ENCODE data around the gene HYKK. TPM values are rescaled to one million over a fixed set of nuclear protein-coding genes. Genes with fewer than 3 reads are reported as not detected.
"Not testable (repeated sequence)": the region's sequence is repeated elsewhere in the genome, so short reads cannot be mapped to it uniquely, and the experiment has no call there.

The HYKK gene
- polyA plus RNA-seq, 1 donor from 2014 or later, result not detected

- H3K9ac ChIP-seq (ENCODE audit: low read length), result no peak overlapping the region
- no peaks in the 10 kb centered on the region for H3K36me3 ChIP-seq (ENCODE audit: insufficient read depth, low read length)
- H3K27ac ChIP-seq (ENCODE audit: low read length), result no peak overlapping the region
- H3K4me2 ChIP-seq (ENCODE audit: low read length), result no peak overlapping the region
- H3K79me2 ChIP-seq (replicated peaks; ENCODE audit: insufficient read depth, low read length), result no peaks in the 10 kb centered on the region
- H3K9me3 ChIP-seq (ENCODE audit: low read length), result no peaks in the 10 kb centered on the region
- H2AFZ ChIP-seq (ENCODE audit: low read depth, low read length), result no peak overlapping the region
- peaks cover 26% of the 10 kb centered on the region for H3K27me3 ChIP-seq (ENCODE audit: insufficient read depth, low read depth, low read length)
- no peaks in the 10 kb centered on the region for H3K9me2 ChIP-seq (ENCODE audit: insufficient read depth, low read length)
- H4K20me1 ChIP-seq (ENCODE audit: insufficient read depth), result no peaks in the 10 kb centered on the region
- no peaks in the 10 kb centered on the region for H3F3A ChIP-seq (ENCODE audit: insufficient read depth, low read length, poor library complexity, severe bottlenecking)
- TF ChIP-seq TAF1 (IDR thresholded peaks at IDR 0.05; ENCODE audit: low read depth), result no peak
- TF ChIP-seq EZH2 (IDR thresholded peaks at IDR 0.05; ENCODE audit: borderline replicate concordance, insufficient read depth, low read length, poor library complexity, severe bottlenecking), result no peak
- no peak for TF ChIP-seq POLR2AphosphoS5 (IDR thresholded peaks at IDR 0.05)
- TF ChIP-seq CTCF (IDR thresholded peaks at IDR 0.05; ENCODE audit: poor library complexity, severe bottlenecking), result no peak
- TF ChIP-seq REST (IDR thresholded peaks at IDR 0.05; ENCODE audit: borderline replicate concordance), result no peak
- no peak for TF ChIP-seq MXI1 (conservative IDR thresholded peaks at IDR 0.05; ENCODE audit: poor library complexity, severe bottlenecking)
- TF ChIP-seq SMC3 (conservative IDR thresholded peaks at IDR 0.05; ENCODE audit: poor library complexity), result no peak
- TF ChIP-seq EP300 (conservative IDR thresholded peaks at IDR 0.05; ENCODE audit: poor library complexity, severe bottlenecking), result no peak
- no peak for TF ChIP-seq RAD21 (conservative IDR thresholded peaks at IDR 0.05)
- H3K4me3 ChIP-seq (ENCODE audit: low read length), result no peak overlapping the region
Measured at GRCh38 chr15:78509726-78510312, 2.4 kb downstream of the HYKK start.

GRCh38 chr15:78520035-78520434, 12.7 kb downstream of the HYKK start:
- H3K4me2 ChIP-seq (ENCODE audit: low read length); H3K36me3 ChIP-seq (ENCODE audit: insufficient read depth, low read length); H3K79me2 ChIP-seq (replicated peaks; ENCODE audit: insufficient read depth, low read length); H3K9me3 ChIP-seq (ENCODE audit: low read length); H2AFZ ChIP-seq (ENCODE audit: low read depth, low read length); H3K4me3 ChIP-seq (ENCODE audit: low read length); H3F3A ChIP-seq (ENCODE audit: insufficient read depth, low read length, poor library complexity, severe bottlenecking); H3K9me2 ChIP-seq (ENCODE audit: insufficient read depth, low read length); H3K9ac ChIP-seq (ENCODE audit: low read length); H4K20me1 ChIP-seq (ENCODE audit: insufficient read depth); H3K27me3 ChIP-seq (ENCODE audit: insufficient read depth, low read depth, low read length); H3K27ac ChIP-seq (ENCODE audit: low read length): not testable (repeated sequence)

GRCh38 chr15:78524230-78524629, 16.9 kb downstream of the HYKK start:
- H3K4me3 ChIP-seq (ENCODE audit: low read length), result no peak overlapping the region

More at GRCh38 chr15:78524230-78524629, 16.9 kb downstream of the HYKK start:
- H3K36me3 ChIP-seq (ENCODE audit: insufficient read depth, low read length), result no peaks in the 10 kb centered on the region
- H3K27ac ChIP-seq (ENCODE audit: low read length), result no peak overlapping the region
- no peaks in the 10 kb centered on the region for H3F3A ChIP-seq (ENCODE audit: insufficient read depth, low read length, poor library complexity, severe bottlenecking)
- TF ChIP-seq CTCF (IDR thresholded peaks at IDR 0.05; ENCODE audit: poor library complexity, severe bottlenecking) (no peak), SMC3 (conservative IDR thresholded peaks at IDR 0.05; ENCODE audit: poor library complexity) (no peak), TAF1 (IDR thresholded peaks at IDR 0.05; ENCODE audit: low read depth) (no peak), MXI1 (conservative IDR thresholded peaks at IDR 0.05; ENCODE audit: poor library complexity, severe bottlenecking) (no peak), REST (IDR thresholded peaks at IDR 0.05; ENCODE audit: borderline replicate concordance) (no peak), EZH2 (IDR thresholded peaks at IDR 0.05; ENCODE audit: borderline replicate concordance, insufficient read depth, low read length, poor library complexity, severe bottlenecking) (no peak), RAD21 (conservative IDR thresholded peaks at IDR 0.05) (no peak), POLR2AphosphoS5 (IDR thresholded peaks at IDR 0.05) (no peak), EP300 (conservative IDR thresholded peaks at IDR 0.05; ENCODE audit: poor library complexity, severe bottlenecking) (no peak)
- no peaks in the 10 kb centered on the region for H4K20me1 ChIP-seq (ENCODE audit: insufficient read depth)
- H3K9me2 ChIP-seq (ENCODE audit: insufficient read depth, low read length), result no peaks in the 10 kb centered on the region
- no peaks in the 10 kb centered on the region for H3K79me2 ChIP-seq (replicated peaks; ENCODE audit: insufficient read depth, low read length)
- no peaks in the 10 kb centered on the region for H3K27me3 ChIP-seq (ENCODE audit: insufficient read depth, low read depth, low read length)
- H3K4me2 ChIP-seq (ENCODE audit: low read length), result no peak overlapping the region
- H2AFZ ChIP-seq (ENCODE audit: low read depth, low read length), result no peak overlapping the region
- no peaks in the 10 kb centered on the region for H3K9me3 ChIP-seq (ENCODE audit: low read length)
- no peak overlapping the region for H3K9ac ChIP-seq (ENCODE audit: low read length)

Measured in neural cell (in vitro differentiated cells).